ENCODE results near the gene CDH13. TPM values are rescaled to one million over a fixed set of nuclear protein-coding genes. Genes with fewer than 3 reads are reported as not detected.

CDH13 gene
- total RNA-seq, 1 experiment from 2014 or later: 2.1 TPM

GRCh38 chr16:83808573-83809014 is 1181.8 kb downstream of the CDH13 start:
- ChIA-PET CTCF (no interaction called here), POLR2A (ENCODE audit: low non-redundant PET) (no interaction called here)
- intact Hi-C loops (cut with micrococcal nuclease; ENCODE audit: unreplicated experiment): no loop called here
- no TSS peak for BruUV-seq (replicated peaks)
- Histone ChIP-seq H3K9me3 (ENCODE audit: low read depth, low read length, poor library complexity, severe bottlenecking) (no peaks in the 10 kb centered on the region), H3K27ac (ENCODE audit: low read depth, low read length, poor library complexity, severe bottlenecking) (peak overlapping the region; percentile 78), H3K4me1 (ENCODE audit: insufficient read depth, low read length, poor library complexity, severe bottlenecking) (peaks cover 9% of the 10 kb centered on the region), H3K36me3 (ENCODE audit: insufficient read depth, low read length, poor library complexity, severe bottlenecking) (peaks cover 18% of the 10 kb centered on the region), H3K4me3 (ENCODE audit: low read depth, low read length, poor library complexity, severe bottlenecking) (peak overlapping the region; percentile 90), H3K27me3 (replicated peaks; ENCODE audit: insufficient read depth, low read depth, low read length, poor library complexity) (no peaks in the 10 kb centered on the region)
- TF ChIP-seq EZH2 (IDR thresholded peaks at IDR 0.05; ENCODE audit: borderline replicate concordance, low read depth, low read length, poor library complexity, severe bottlenecking) (no peak), CTCF (conservative IDR thresholded peaks at IDR 0.05; ENCODE audit: low read depth, low read length) (no peak)
- no peak for DNase-seq (ENCODE audit: low spot score)

- Histone ChIP-seq H3K9me3 (ENCODE audit: low read depth, low read length, poor library complexity, severe bottlenecking) (no peaks in the 10 kb centered on the region), H3K4me3 (ENCODE audit: low read depth, low read length, poor library complexity, severe bottlenecking) (peak overlapping the region; percentile 90), H3K4me1 (ENCODE audit: insufficient read depth, low read length, poor library complexity, severe bottlenecking) (peaks cover 14% of the 10 kb centered on the region), H3K27ac (ENCODE audit: low read depth, low read length, poor library complexity, severe bottlenecking) (peak overlapping the region; percentile 78), H3K36me3 (ENCODE audit: insufficient read depth, low read length, poor library complexity, severe bottlenecking) (peaks cover 18% of the 10 kb centered on the region), H3K27me3 (replicated peaks; ENCODE audit: insufficient read depth, low read depth, low read length, poor library complexity) (no peaks in the 10 kb centered on the region)
- BruUV-seq (replicated peaks): TSS peak; percentile 64
- ChIA-PET POLR2A (ENCODE audit: low non-redundant PET) (no interaction called here), CTCF (no interaction called here)
- TF ChIP-seq EZH2 (IDR thresholded peaks at IDR 0.05; ENCODE audit: borderline replicate concordance, low read depth, low read length, poor library complexity, severe bottlenecking): no peak
- TF ChIP-seq CTCF (conservative IDR thresholded peaks at IDR 0.05; ENCODE audit: low read depth, low read length): no peak
- intact Hi-C loops (cut with micrococcal nuclease; ENCODE audit: unreplicated experiment): no loop called here
- DNase-seq (ENCODE audit: low spot score): no peak
Measured at GRCh38 chr16:83809092-83809491, 1182.3 kb downstream of the CDH13 start.

- intact Hi-C loops (cut with micrococcal nuclease; ENCODE audit: unreplicated experiment): no loop called here
- Histone ChIP-seq H3K36me3 (ENCODE audit: insufficient read depth, low read length, poor library complexity, severe bottlenecking) (peaks cover 18% of the 10 kb centered on the region), H3K9me3 (ENCODE audit: low read depth, low read length, poor library complexity, severe bottlenecking) (no peaks in the 10 kb centered on the region), H3K27ac (ENCODE audit: low read depth, low read length, poor library complexity, severe bottlenecking) (no peak overlapping the region), H3K4me3 (ENCODE audit: low read depth, low read length, poor library complexity, severe bottlenecking) (no peak overlapping the region), H3K4me1 (ENCODE audit: insufficient read depth, low read length, poor library complexity, severe bottlenecking) (peaks cover 17% of the 10 kb centered on the region), H3K27me3 (replicated peaks; ENCODE audit: insufficient read depth, low read depth, low read length, poor library complexity) (no peaks in the 10 kb centered on the region)
- ChIA-PET POLR2A (ENCODE audit: low non-redundant PET) (no interaction called here), CTCF (no interaction called here)
- no TSS peak for BruUV-seq (replicated peaks)
- no peak for DNase-seq (ENCODE audit: low spot score)
- TF ChIP-seq EZH2 (IDR thresholded peaks at IDR 0.05; ENCODE audit: borderline replicate concordance, low read depth, low read length, poor library complexity, severe bottlenecking): no peak
- no peak for TF ChIP-seq CTCF (conservative IDR thresholded peaks at IDR 0.05; ENCODE audit: low read depth, low read length)
Measured at GRCh38 chr16:83810901-83811300, 1184.1 kb downstream of the CDH13 start.

Measured in A673 (cell line).